Neuron (in vitro differentiated cells): Measurements from ENCODE around the gene COL13A1.

Experiments used
- H2AFZ ChIP-seq: one replicate; pipeline ENCODE4 v1.6.1; 2013; ENCODE audit warnings: low read depth, mild to moderate bottlenecking, inconsistent platforms, low read length, moderate library complexity
- H3K27me3 ChIP-seq: one replicate; pipeline ENCODE4 v1.6.1; 2013; ENCODE audit warnings: low read length; ENCODE audit not compliant: insufficient read depth
- H3K36me3 ChIP-seq: one replicate; pipeline ENCODE4 v1.6.1; 2013; ENCODE audit warnings: low read length; ENCODE audit not compliant: insufficient read depth
- H3K4me1 ChIP-seq: one replicate; pipeline ENCODE4 v1.6.1; 2013; ENCODE audit warnings: low read length; ENCODE audit not compliant: insufficient read depth
- H3K4me3 ChIP-seq: 2 replicates; pipeline ENCODE4 v1.5.1; 2013; ENCODE audit warnings: mild to moderate bottlenecking, low read length, moderate library complexity
- H3K9me3 ChIP-seq: one replicate; pipeline ENCODE4 v1.6.1; 2013; ENCODE audit warnings: low read length

COL13A1 gene

DNA sequence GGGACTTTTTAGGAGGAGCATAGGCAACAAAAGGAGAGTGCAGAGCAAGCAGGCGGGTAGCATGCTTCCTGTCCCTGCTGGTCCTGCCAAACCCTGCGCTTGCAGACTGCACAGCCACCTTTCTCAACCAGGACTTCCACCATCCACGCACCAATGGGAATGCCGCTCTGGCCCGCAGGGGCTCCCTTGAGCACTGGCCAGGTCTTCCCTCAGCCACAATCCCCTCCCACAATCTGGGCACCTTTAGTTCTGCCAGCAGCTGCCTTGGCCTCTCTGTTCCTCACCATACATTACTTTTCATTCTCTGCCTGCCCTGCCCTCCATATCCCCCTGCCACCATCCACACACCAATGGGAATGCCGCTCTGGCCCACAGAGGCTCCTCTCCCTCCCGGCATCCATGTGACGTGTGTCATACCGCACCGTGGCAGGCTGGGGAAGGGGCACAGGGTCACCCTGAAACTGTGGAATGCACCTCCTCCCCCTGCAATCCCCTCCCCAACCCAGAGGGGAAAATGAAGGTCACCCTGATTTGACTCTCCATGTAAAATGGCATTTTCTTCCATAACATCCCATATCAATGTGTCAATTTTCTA lies 153.6 kb downstream of the COL13A1 start:
- no peaks in the 10 kb centered on the region for H3K27me3 ChIP-seq
- no peak overlapping the region for H2AFZ ChIP-seq
- H3K36me3 ChIP-seq, result no peaks in the 10 kb centered on the region
- H3K4me1 ChIP-seq, result no peaks in the 10 kb centered on the region
- no peak overlapping the region for H3K4me3 ChIP-seq
- H3K9me3 ChIP-seq, result no peaks in the 10 kb centered on the region

- Histone ChIP-seq H3K4me3 (no peak overlapping the region), H2AFZ (no peak overlapping the region), H3K27me3 (no peaks in the 10 kb centered on the region), H3K36me3 (no peaks in the 10 kb centered on the region), H3K4me1 (no peaks in the 10 kb centered on the region), H3K9me3 (no peaks in the 10 kb centered on the region)
Measured at GRCh38 chr10:69955897-69956740, 154.4 kb downstream of the COL13A1 start.

DNA sequence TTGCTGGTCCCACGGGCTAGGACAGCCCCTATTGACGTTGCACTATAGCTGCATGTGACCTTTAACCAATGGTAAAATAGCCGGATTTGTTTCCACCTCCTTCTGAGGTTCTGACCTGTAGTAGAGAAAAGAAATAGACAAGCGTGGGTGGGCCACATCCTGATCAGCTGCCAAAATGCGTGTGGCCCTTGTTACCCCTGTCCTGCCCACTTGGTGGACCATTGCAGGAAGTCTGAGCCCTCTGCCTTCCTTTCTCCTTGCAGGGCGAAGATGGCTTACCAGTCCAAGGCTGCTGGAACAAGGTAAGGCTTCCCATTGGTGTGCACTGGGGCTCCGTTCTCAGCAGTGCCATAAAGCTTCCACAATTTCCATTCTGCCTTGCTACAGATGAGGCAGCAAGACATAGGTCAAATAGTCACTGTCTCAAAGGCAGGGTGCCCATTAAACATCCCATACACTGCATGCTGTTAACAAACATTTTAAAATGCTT lies 155.1 kb downstream of the COL13A1 start:
- no peaks in the 10 kb centered on the region for H3K9me3 ChIP-seq
- H3K4me1 ChIP-seq, result no peaks in the 10 kb centered on the region
- H3K36me3 ChIP-seq, result no peaks in the 10 kb centered on the region
- H2AFZ ChIP-seq, result no peak overlapping the region
- no peaks in the 10 kb centered on the region for H3K27me3 ChIP-seq
- no peak overlapping the region for H3K4me3 ChIP-seq

DNA sequence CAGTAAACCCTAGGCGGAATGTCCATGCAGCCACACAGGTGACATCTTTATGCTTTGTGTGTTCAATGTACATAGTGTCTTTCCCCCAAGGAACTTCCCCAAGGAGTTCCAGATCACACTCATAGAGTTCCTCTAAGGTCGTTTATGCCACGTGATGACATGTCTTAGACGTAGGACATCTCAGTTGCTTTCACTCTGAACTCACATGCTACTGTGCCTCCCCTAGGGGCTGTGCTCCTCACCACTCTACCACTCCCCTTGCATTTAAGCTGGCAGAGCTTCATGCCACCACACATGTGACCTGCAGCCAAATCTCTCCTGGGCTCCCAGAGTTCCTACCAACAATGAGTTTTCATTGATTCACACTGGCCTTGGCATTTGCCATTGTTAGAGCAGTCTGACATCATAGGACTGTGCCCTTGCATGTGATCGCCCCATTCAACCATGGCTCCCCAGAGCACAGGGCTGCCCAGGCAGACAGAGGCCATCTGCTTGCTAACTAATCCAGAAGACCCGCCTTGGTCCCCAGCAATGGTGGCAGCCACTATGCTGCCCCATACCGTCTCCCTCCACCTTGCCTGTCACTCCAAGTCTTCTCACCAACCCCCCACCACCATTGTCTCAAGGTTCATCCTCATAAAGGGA lies 155.7 kb downstream of the COL13A1 start:
- no peak overlapping the region for H3K4me3 ChIP-seq
- no peak overlapping the region for H2AFZ ChIP-seq

GRCh38 chr10:69957886-69958555 lies 156.3 kb downstream of the COL13A1 start:
- H2AFZ ChIP-seq, result no peak overlapping the region
- no peak overlapping the region for H3K4me3 ChIP-seq
- no peaks in the 10 kb centered on the region for H3K36me3 ChIP-seq
- no peaks in the 10 kb centered on the region for H3K27me3 ChIP-seq
- H3K9me3 ChIP-seq, result no peaks in the 10 kb centered on the region
- no peaks in the 10 kb centered on the region for H3K4me1 ChIP-seq

More for the DNA sequence above, 155.7 kb downstream of the COL13A1 start:
- Histone ChIP-seq H3K4me1 (no peaks in the 10 kb centered on the region), H3K36me3 (no peaks in the 10 kb centered on the region), H3K27me3 (no peaks in the 10 kb centered on the region), H3K9me3 (no peaks in the 10 kb centered on the region)

DNA sequence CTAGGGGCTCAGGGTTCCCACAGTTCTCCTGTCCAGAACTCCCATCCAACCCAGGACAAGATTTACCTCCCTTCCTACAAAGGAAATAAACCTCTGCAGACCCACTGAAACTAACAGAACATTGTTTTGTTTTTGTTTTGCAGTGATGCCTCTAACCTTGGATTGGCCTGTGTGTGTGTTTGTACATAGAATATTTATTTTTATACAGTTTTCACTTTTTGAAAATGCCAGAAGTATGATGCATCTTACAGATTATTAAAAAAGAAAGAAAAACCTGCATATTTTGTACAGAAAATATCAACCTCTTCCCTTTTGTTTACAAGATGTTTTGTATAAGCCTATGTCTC lies 156.8 kb downstream of the COL13A1 start:
- no peaks in the 10 kb centered on the region for H3K36me3 ChIP-seq
- H3K9me3 ChIP-seq, result no peaks in the 10 kb centered on the region
- H2AFZ ChIP-seq, result no peak overlapping the region
- no peaks in the 10 kb centered on the region for H3K27me3 ChIP-seq
- H3K4me1 ChIP-seq, result no peaks in the 10 kb centered on the region
- H3K4me3 ChIP-seq, result no peak overlapping the region

GRCh38 chr10:69959911-69960310 lies 158.2 kb downstream of the COL13A1 start:
- Histone ChIP-seq H3K27me3 (peaks cover 5% of the 10 kb centered on the region), H2AFZ (no peak overlapping the region), H3K4me1 (no peaks in the 10 kb centered on the region), H3K36me3 (no peaks in the 10 kb centered on the region), H3K4me3 (no peak overlapping the region), H3K9me3 (no peaks in the 10 kb centered on the region)

DNA sequence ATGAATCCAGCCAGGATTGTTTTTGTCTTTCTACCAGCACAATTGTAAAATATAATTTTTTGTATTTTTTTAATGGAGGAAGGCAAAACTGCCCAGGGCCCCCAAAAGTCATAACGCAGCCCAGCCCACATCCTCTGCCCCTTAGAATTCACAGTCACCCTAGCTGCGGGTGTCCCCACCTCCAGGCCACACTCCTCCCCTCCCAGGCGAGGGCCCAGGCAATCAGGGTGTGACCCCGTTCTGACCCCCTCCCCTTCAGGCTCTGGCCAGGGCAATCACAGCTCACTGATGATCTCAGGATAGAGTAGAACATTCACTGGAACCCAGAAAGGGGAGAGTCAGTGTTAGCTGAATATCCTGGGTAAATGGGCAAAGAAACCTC lies 158.9 kb downstream of the COL13A1 start:
- Histone ChIP-seq H3K4me1 (no peaks in the 10 kb centered on the region), H2AFZ (no peak overlapping the region), H3K36me3 (no peaks in the 10 kb centered on the region), H3K9me3 (no peaks in the 10 kb centered on the region), H3K27me3 (peaks cover 9% of the 10 kb centered on the region), H3K4me3 (no peak overlapping the region)

DNA sequence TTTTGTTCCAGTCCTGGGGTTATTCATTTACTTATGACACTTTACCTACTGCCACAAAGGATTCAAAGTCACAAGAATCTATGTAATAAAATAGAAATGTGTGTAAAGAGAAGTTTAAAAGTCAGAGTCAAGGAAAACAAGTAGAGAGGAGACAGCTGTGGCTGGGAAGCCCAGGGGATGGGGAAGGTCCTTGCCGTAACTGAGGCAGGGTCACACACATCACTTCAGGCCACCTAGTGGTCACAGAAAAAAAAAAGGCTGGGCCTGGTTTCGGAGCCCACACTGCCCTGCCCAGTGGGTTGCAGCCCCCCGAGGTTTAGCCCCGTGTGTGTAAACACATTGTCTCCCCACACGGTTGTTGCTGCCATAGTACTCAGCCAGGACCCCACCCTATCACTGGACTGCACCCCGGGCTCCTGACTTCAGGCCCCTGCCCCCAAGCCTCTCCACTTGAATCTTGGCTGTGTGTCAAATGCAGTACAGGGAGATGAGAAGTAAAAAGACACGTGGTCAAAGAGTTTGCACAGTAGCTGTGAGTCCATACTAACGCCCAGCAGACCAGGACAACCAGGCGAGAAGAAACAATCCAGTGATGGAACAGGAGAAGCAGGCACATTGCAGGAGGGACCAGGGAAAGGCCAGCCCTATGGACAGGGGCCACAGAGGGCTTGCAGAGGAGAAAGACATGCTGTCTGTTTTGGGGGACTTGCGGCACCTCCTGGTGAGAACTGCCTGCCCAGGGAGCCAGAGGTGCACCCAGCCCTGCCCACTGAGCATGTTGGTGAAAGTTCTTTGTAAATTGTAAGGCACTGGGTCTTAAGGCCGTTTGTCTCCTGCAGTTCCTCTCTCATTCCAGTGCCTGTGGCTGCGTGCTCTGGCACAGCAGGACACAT lies 159.5 kb downstream of the COL13A1 start:
- no peaks in the 10 kb centered on the region for H3K9me3 ChIP-seq
- no peaks in the 10 kb centered on the region for H3K36me3 ChIP-seq

GRCh38 chr10:69961881-69962745 lies 160.4 kb downstream of the COL13A1 start:
- H3K4me1 ChIP-seq, result no peaks in the 10 kb centered on the region
- no peak overlapping the region for H3K4me3 ChIP-seq
- no peaks in the 10 kb centered on the region for H3K36me3 ChIP-seq
- H3K9me3 ChIP-seq, result no peaks in the 10 kb centered on the region
- H2AFZ ChIP-seq, result no peak overlapping the region
- peaks cover 12% of the 10 kb centered on the region for H3K27me3 ChIP-seq

More for the DNA sequence above, 159.5 kb downstream of the COL13A1 start:
- Histone ChIP-seq H3K27me3 (peaks cover 9% of the 10 kb centered on the region), H3K4me3 (no peak overlapping the region), H2AFZ (no peak overlapping the region), H3K4me1 (no peaks in the 10 kb centered on the region)

DNA sequence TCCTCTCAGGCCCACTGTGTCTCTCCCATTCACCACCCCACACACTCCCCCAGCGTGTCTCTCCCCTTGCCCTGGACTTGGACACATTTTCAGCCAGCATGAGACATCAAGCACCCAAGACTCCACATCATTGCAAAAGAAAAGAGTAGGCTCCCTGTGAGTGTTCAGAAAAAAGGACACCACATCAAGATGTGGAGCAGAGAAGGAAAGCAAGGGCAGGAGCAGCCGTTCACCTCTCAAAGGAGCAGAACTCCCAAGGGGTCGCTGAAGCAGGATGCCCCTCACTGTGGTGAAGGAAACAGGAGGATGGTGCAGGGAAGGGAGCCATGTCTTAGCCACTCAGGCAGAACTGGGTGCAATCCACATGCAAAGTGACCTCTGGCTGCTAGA lies 161.0 kb downstream of the COL13A1 start:
- Histone ChIP-seq H3K9me3 (no peaks in the 10 kb centered on the region), H3K27me3 (peaks cover 12% of the 10 kb centered on the region), H3K36me3 (no peaks in the 10 kb centered on the region), H3K4me3 (no peak overlapping the region), H3K4me1 (no peaks in the 10 kb centered on the region), H2AFZ (no peak overlapping the region)
